ENCODE data around the gene MRPL17. TPM values are rescaled to one million over a fixed set of nuclear protein-coding genes. Genes with fewer than 3 reads are reported as not detected.
A peak's percentile ranks its signal among the peaks of the same experiment; 100 is the strongest.

MRPL17 gene
- total RNA-seq, 4 donors from 2014 or later, result 20.0 to 31.6 (median 29.0) TPM

DNA sequence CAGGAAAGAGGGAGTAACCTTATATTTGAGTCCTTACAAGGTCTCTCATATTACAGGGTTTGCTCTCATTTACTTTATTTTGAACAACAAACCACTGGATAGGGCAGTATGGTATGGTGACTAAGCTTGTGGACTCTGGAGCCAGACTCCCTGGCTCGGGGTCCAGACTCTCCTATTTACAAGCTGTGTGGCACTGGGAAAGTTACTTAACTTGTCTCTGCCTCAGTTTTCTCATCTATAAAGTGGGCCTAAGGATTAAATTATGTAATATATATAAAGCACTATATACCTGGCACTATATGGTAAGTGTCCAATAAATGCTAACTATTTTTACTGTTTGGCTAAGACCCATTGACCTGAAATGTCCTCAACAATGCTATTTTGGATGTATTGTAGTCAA, 25.8 kb downstream of the MRPL17 start:
- ATAC-seq (ENCODE audit: low FRiP score) (no peak), DNase-seq (ENCODE audit: low spot score) (no peak)
- TF ChIP-seq, protein P1, sequence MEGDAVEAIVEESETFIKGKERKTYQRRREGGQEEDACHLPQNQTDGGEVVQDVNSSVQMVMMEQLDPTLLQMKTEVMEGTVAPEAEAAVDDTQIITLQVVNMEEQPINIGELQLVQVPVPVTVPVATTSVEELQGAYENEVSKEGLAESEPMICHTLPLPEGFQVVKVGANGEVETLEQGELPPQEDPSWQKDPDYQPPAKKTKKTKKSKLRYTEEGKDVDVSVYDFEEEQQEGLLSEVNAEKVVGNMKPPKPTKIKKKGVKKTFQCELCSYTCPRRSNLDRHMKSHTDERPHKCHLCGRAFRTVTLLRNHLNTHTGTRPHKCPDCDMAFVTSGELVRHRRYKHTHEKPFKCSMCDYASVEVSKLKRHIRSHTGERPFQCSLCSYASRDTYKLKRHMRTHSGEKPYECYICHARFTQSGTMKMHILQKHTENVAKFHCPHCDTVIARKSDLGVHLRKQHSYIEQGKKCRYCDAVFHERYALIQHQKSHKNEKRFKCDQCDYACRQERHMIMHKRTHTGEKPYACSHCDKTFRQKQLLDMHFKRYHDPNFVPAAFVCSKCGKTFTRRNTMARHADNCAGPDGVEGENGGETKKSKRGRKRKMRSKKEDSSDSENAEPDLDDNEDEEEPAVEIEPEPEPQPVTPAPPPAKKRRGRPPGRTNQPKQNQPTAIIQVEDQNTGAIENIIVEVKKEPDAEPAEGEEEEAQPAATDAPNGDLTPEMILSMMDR (IDR thresholded peaks at IDR 0.05), result no peak

DNA sequence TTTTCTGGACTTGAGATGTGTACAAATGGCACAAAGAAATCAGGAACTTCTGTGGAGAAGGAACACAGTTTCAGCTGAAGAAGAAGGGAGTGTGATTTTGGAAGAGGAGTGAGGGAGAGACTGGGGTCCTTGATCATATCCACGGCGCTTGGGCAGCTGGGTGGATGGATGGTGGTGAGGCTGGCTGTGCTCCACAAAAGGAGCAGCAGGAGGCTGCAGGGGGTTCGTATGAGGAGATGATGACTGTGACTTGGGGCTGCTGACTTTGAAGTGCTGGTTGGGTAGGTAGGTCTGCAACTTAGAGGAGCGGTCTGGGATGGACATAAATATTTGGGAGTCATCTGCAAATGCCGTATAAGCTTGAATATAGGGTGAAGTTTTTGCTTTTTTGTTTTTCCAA, 26.2 kb downstream of the MRPL17 start:
- TF ChIP-seq, protein P1 (IDR thresholded peaks at IDR 0.05), result no peak
- ATAC-seq (ENCODE audit: low FRiP score), result no peak
- no peak for DNase-seq (ENCODE audit: low spot score)

DNA sequence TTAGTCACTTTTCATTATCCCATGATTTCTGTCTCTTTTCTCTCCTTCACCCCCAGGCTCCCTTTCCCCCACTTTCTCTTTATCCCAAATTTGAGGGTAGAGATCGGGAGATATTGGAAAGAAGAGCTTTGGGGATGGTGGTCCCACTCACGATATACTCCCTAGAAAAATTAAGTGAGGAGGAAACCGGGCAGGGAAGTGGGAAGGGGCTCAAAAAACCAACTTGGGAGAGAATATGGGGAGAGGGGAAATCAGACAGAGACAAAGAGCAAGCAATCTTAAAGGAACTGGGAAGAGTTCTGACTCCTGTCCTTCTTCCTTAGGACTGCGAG, 26.6 kb downstream of the MRPL17 start:
- ATAC-seq (ENCODE audit: low FRiP score) (no peak), DNase-seq (ENCODE audit: low spot score) (no peak)
- TF ChIP-seq, protein P1 (IDR thresholded peaks at IDR 0.05), result no peak

DNA sequence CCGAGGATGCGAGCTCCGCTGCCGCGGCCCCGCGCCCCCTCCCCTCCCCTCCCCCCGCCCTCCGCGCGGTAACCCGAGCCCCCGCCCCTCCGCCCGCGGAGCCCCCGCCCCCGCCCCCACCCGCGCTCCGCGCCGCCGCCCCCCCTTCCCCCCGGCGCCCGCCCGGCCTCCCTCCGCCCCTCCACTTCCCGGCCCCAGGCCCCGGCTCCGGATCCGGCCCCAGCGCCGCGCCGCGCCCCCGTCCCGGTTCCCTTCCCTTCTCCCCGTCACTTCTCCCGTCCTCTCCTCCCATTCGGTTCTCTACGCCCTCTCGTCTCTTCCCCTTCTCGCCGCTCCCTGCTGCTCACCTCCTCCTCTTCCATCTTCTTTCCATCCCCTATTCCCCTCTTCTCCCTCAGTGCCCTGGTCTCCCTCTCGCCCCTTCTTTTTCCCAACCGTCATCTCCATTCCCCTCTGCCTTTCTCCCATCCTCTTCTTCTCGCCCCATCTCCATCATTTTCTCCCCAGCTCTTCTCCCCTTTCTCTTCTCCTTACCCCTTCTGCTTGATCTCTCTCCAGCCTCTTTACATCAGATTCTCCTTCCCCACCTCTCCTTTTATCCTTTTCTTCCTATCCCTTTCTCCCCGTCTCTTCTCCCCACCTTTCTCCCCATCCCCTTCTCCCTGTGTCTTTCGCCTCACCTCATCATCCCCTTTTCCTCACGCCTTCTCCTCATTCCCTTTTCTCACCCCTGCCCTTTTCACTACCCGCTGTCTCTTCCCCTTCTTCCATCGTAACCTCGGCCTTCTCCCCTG, 27.2 kb downstream of the MRPL17 start, which contains the start of gene DCHS1:
Gene DCHS1, minus strand, starts transcription at position 20 of the 794 bp plus-strand sequence. CDS start 14,196 bp downstream, outside the sequence.
- DNase-seq (ENCODE audit: low spot score), result no peak
- TF ChIP-seq, protein P1 (IDR thresholded peaks at IDR 0.05), result no peak
- peak; percentile 59 for ATAC-seq (ENCODE audit: low FRiP score)

DNA sequence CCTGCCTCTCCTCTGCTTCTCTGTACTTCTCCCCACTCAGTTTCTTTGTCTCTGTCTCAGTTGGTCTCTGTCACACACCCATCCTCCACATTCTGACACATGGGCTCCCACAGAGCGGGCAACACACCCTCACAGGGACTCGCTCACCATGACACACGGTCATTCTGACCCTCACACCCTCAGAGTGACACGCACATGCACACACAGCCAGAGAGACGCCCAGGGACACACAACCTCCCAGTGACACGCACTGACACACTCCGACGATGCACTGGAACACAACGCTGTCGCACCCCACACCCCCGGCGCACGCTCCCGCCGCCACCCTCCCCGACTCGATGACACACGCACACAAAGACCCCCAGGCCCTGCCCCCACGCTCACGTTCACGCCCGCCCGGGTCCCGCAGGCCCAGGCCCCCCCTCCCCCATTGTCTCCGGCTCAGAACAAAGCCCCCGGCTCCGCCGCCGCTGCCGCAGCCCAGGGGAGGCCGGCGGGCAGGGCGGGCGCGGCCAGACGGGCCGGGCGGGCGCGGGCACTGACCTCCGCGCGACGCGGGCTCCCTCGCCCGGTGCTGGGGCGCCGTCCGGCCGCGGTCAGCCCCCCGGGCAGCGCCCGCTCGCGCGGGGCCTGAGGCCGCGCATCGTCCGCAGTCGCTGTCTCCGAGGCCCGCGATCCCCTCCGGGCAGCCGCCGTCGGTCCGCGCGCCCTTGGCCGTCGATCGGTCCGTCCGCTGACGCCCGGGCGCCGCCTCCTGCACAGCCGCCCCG, 27.9 kb downstream of the MRPL17 start:
- DNase-seq (ENCODE audit: low spot score) (no peak), ATAC-seq (ENCODE audit: low FRiP score) (peak; percentile 58)
- TF ChIP-seq, protein P1 (IDR thresholded peaks at IDR 0.05), result no peak

DNA sequence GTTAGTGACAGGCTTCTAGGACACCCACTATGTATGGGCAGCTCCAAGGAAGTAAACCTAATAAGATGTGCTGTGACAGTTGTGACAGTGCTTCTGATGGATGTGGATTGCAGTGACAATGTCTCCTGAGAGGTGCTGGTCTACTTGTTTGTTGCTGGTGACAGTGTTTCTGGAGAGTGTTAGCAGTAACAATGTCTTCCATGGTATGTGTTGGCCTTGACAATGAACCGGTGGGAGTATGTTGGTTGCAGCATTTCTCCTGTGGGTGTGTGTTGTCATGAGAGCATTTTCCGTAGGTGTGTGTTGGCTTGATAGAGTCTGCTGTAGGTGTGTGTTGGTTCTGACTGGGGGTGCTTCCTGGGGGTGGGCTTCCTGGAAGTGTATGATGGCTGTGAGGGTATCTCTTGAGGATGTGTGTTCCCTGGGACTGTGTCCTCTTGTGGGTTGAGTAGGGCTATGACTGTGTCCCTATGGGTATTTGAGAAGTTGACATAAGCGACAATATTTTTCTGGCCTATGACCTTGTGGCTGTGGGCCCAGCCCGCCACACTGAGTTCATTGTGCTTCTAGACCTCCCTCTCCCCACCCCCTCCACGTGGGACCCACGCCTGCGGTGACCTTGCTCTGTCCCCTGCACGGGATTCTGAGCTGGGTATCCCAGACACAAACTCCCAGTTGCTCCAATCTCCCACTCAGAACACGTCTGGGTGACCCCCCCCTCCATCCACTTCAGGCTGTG, 28.7 kb downstream of the MRPL17 start:
- no peak for DNase-seq (ENCODE audit: low spot score)
- TF ChIP-seq, protein P1 (IDR thresholded peaks at IDR 0.05), result no peak
- ATAC-seq (ENCODE audit: low FRiP score), result no peak
